HL-60 (cell line): Measurements from ENCODE around the gene TENM4.

Source experiments
- DNase-seq, 2 experiments: peaks; one replicate each; pipeline ENCODE4 v3.0.0-alpha.2; 2010 to 2020; ENCODE audit warnings: low read depth in 1 of 2, low spot score in 1 of 2
- H3K27ac ChIP-seq: fragments of 250-450 bp; sonication (Bioruptor Pico); replicated peaks from 2 replicates; pipeline ENCODE4 v1.5.1; 2020; ENCODE audit warnings: mild to moderate bottlenecking, moderate library complexity
- H3K27me3 ChIP-seq: fragments of 250-450 bp; sonication (Bioruptor Pico); 2 replicates; pipeline ENCODE4 v1.5.1; 2021; ENCODE audit warnings: mild to moderate bottlenecking, moderate library complexity; ENCODE audit not compliant: insufficient read depth, poor library complexity, severe bottlenecking
- H3K4me3 ChIP-seq: replicated peaks from 2 replicates; pipeline ENCODE4 v1.5.1; 2011; ENCODE audit warnings: mild to moderate bottlenecking, control low read depth, low read length; ENCODE audit not compliant: insufficient read depth
- GABPA ChIP-seq: IDR thresholded peaks from 2 replicates; pipeline ENCODE4 v1.6.1; 2012; ENCODE audit warnings: low read depth
- POLR2AphosphoS5 ChIP-seq: IDR thresholded peaks from 2 replicates; pipeline ENCODE4 v1.6.1; 2012; ENCODE audit warnings: low read depth
- SPI1 ChIP-seq: IDR thresholded peaks from 2 replicates; pipeline ENCODE4 v1.6.1; 2012; ENCODE audit warnings: low read depth, mild to moderate bottlenecking, borderline replicate concordance
- TF ChIP-seq, protein P1 (sequence below): IDR thresholded peaks from 2 replicates; pipeline ENCODE4 v1.6.1; 2012; ENCODE audit warnings: low read depth; ENCODE audit not compliant: insufficient replicate concordance
- TF ChIP-seq, protein P2 (sequence below): IDR thresholded peaks from one replicate; pipeline ENCODE4 v1.5.1; 2011; ENCODE audit warnings: low read length, control low read depth, inconsistent platforms; ENCODE audit not compliant: insufficient read depth

TENM4 gene

DNA sequence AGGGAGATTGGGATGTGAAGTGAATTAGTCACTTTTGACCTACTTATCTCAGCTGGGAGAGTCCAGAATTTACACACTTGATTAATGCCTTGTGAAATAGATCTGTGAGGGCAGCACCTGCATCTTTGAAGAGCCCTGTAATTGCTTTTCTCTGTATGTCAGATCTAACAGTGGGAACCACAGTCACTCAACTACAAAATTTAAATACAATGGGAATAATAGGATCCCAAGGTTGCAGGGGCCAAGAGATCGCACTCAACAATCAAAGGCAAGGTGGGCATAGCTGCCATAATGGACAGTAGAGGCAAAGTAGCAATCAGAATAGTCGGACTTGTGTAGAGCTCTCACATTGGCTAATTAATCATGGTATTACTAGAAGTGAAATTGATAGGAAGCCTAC, 820.7 kb downstream of the TENM4 start:
- DNase-seq = no peak
- Histone ChIP-seq H3K4me3 (no peak overlapping the region), H3K27ac (no peak overlapping the region), H3K27me3 (no peaks in the 10 kb centered on the region)
- no peak for TF ChIP-seq SPI1
- TF ChIP-seq, protein P1, sequence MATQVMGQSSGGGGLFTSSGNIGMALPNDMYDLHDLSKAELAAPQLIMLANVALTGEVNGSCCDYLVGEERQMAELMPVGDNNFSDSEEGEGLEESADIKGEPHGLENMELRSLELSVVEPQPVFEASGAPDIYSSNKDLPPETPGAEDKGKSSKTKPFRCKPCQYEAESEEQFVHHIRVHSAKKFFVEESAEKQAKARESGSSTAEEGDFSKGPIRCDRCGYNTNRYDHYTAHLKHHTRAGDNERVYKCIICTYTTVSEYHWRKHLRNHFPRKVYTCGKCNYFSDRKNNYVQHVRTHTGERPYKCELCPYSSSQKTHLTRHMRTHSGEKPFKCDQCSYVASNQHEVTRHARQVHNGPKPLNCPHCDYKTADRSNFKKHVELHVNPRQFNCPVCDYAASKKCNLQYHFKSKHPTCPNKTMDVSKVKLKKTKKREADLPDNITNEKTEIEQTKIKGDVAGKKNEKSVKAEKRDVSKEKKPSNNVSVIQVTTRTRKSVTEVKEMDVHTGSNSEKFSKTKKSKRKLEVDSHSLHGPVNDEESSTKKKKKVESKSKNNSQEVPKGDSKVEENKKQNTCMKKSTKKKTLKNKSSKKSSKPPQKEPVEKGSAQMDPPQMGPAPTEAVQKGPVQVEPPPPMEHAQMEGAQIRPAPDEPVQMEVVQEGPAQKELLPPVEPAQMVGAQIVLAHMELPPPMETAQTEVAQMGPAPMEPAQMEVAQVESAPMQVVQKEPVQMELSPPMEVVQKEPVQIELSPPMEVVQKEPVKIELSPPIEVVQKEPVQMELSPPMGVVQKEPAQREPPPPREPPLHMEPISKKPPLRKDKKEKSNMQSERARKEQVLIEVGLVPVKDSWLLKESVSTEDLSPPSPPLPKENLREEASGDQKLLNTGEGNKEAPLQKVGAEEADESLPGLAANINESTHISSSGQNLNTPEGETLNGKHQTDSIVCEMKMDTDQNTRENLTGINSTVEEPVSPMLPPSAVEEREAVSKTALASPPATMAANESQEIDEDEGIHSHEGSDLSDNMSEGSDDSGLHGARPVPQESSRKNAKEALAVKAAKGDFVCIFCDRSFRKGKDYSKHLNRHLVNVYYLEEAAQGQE = no peak
- TF ChIP-seq GABPA = no peak
- TF ChIP-seq, protein P2, sequence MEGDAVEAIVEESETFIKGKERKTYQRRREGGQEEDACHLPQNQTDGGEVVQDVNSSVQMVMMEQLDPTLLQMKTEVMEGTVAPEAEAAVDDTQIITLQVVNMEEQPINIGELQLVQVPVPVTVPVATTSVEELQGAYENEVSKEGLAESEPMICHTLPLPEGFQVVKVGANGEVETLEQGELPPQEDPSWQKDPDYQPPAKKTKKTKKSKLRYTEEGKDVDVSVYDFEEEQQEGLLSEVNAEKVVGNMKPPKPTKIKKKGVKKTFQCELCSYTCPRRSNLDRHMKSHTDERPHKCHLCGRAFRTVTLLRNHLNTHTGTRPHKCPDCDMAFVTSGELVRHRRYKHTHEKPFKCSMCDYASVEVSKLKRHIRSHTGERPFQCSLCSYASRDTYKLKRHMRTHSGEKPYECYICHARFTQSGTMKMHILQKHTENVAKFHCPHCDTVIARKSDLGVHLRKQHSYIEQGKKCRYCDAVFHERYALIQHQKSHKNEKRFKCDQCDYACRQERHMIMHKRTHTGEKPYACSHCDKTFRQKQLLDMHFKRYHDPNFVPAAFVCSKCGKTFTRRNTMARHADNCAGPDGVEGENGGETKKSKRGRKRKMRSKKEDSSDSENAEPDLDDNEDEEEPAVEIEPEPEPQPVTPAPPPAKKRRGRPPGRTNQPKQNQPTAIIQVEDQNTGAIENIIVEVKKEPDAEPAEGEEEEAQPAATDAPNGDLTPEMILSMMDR = no peak
- TF ChIP-seq POLR2AphosphoS5 = no peak

DNA sequence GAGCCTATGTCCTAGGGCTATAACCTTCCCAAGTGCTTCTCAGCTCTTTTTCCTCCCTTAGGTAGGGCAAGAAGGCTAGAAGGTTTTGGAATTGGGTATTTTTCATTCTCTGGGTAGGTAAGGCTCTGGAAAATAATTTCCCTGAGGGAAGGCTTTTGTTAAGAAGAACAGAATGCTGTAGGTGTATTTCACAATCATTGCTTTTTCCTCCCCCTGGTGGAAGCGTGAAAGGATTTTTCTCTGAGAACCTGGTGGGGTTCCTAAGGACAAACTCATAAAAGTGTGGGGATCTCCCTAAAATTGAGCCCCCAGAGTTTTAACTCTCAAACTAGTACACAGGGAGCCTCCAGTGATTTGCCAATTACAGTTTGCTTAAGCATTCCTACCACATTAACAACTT, 825.1 kb downstream of the TENM4 start:
- DNase-seq = no peak
- Histone ChIP-seq H3K27me3 (no peaks in the 10 kb centered on the region), H3K27ac (no peak overlapping the region), H3K4me3 (no peak overlapping the region)
- TF ChIP-seq POLR2AphosphoS5 (no peak), SPI1 (no peak), GABPA (no peak)
- TF ChIP-seq, protein P1 = no peak
- TF ChIP-seq, protein P2 = no peak

DNA sequence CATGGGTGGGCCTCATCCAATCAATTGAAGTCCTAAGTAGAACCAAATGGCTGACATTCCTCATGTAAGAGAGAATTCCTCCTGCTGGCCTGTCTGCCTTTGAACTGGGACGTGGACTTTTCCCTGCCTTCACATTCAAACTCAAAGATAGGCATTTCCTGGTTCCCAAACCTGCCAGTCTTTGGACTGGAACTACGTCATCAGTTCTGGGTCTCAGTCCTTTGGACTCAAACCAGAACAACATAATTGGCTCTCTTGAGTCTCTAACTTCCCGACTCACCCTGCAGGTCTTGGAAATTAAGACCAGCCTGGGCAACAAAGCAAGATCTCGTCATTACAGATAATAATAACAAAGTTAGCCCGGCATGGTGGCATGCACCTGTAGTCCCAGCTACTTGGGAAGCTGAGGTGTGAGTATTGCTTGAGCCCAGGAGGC, 827.4 kb downstream of the TENM4 start:
- Histone ChIP-seq H3K27me3 (no peaks in the 10 kb centered on the region), H3K27ac (no peak overlapping the region), H3K4me3 (no peak overlapping the region)
- TF ChIP-seq, protein P2 = no peak
- TF ChIP-seq POLR2AphosphoS5 (no peak), GABPA (no peak), SPI1 (no peak)
- TF ChIP-seq, protein P1 = no peak
- DNase-seq = no peak
